ENCODE data around the gene FILIP1L.

The FILIP1L gene

GRCh38 chr3:99857278-99857677 is 257.0 kb downstream of the FILIP1L start:
- Histone ChIP-seq H3K27me3 (replicated peaks) (no peaks in the 10 kb centered on the region), H3K27ac (no peak overlapping the region), H3K4me3 (ENCODE audit: low read depth, low read length) (no peak overlapping the region), H3K36me3 (replicated peaks) (peaks cover 9% of the 10 kb centered on the region)
- DNase-seq, result no peak
- no peak for TF ChIP-seq CTCF (IDR thresholded peaks at IDR 0.05; ENCODE audit: low read depth, low read length, missing control alignments)
- in situ Hi-C loops (cut with HindIII; ENCODE audit: low pct_ligation_motif_present, low sequenced_read_pairs), result no loop called here

- Histone ChIP-seq H3K36me3 (replicated peaks) (peaks cover 9% of the 10 kb centered on the region), H3K27me3 (replicated peaks) (no peaks in the 10 kb centered on the region), H3K27ac (no peak overlapping the region), H3K4me3 (ENCODE audit: low read depth, low read length) (no peak overlapping the region)
- in situ Hi-C loops (cut with HindIII; ENCODE audit: low pct_ligation_motif_present, low sequenced_read_pairs), result no loop called here
- no peak for DNase-seq
- TF ChIP-seq CTCF (IDR thresholded peaks at IDR 0.05; ENCODE audit: low read depth, low read length, missing control alignments), result no peak
Measured at GRCh38 chr3:99856437-99857220, 257.7 kb downstream of the FILIP1L start.

- Histone ChIP-seq H3K27ac (no peak overlapping the region), H3K36me3 (replicated peaks) (peaks cover 9% of the 10 kb centered on the region), H3K27me3 (replicated peaks) (no peaks in the 10 kb centered on the region), H3K4me3 (ENCODE audit: low read depth, low read length) (no peak overlapping the region)
- no peak for DNase-seq
- TF ChIP-seq CTCF (IDR thresholded peaks at IDR 0.05; ENCODE audit: low read depth, low read length, missing control alignments), result no peak
- in situ Hi-C loops (cut with HindIII; ENCODE audit: low pct_ligation_motif_present, low sequenced_read_pairs), result no loop called here
Measured at GRCh38 chr3:99855900-99856299, 258.4 kb downstream of the FILIP1L start.

- no peaks in the 10 kb centered on the region for H3K27me3 ChIP-seq (replicated peaks)
- peaks cover 13% of the 10 kb centered on the region for H3K36me3 ChIP-seq (replicated peaks)
- DNase-seq, result no peak
- no peak overlapping the region for H3K4me3 ChIP-seq (ENCODE audit: low read depth, low read length)
- no peak overlapping the region for H3K27ac ChIP-seq
- TF ChIP-seq CTCF (IDR thresholded peaks at IDR 0.05; ENCODE audit: low read depth, low read length, missing control alignments), result no peak
- in situ Hi-C loops (cut with HindIII; ENCODE audit: low pct_ligation_motif_present, low sequenced_read_pairs), result no loop called here
Measured at GRCh38 chr3:99854756-99855298, 259.5 kb downstream of the FILIP1L start.

GRCh38 chr3:99852851-99853250 is 261.4 kb downstream of the FILIP1L start:
- DNase-seq, result no peak
- Histone ChIP-seq H3K27me3 (replicated peaks) (no peaks in the 10 kb centered on the region), H3K27ac (no peak overlapping the region), H3K36me3 (replicated peaks) (peaks cover 13% of the 10 kb centered on the region), H3K4me3 (ENCODE audit: low read depth, low read length) (no peak overlapping the region)
- no peak for TF ChIP-seq CTCF (IDR thresholded peaks at IDR 0.05; ENCODE audit: low read depth, low read length, missing control alignments)
- in situ Hi-C loops (cut with HindIII; ENCODE audit: low pct_ligation_motif_present, low sequenced_read_pairs), result no loop called here
